Keratinocyte (primary cell): ENCODE results near the gene CCDC92B. TPM values are rescaled to one million over a fixed set of nuclear protein-coding genes. Genes with fewer than 3 reads are reported as not detected.

Experiments used
- DNase-seq: peaks from one replicate; pipeline ENCODE4 v3.0.0-alpha.2; 2011; ENCODE audit warnings: low read depth, missing footprints, low spot score
- FAIRE-seq: peaks from 2 replicates; lab custom pipeline; 2011; peaks lifted over from hg19 to GRCh38; lab: Jason Lieb, UNC
- H2AFZ ChIP-seq: 2 replicates; pipeline ENCODE4 v1.6.0; 2012; ENCODE audit warnings: low read length, control low read depth, inconsistent platforms; ENCODE audit not compliant: control insufficient read depth
- H3K27ac ChIP-seq: 2 replicates; pipeline ENCODE4 v1.5.1; 2011; ENCODE audit warnings: low read length; ENCODE audit not compliant: control insufficient read depth, insufficient read depth
- H3K27me3 ChIP-seq: 3 replicates; pipeline ENCODE4 v1.6.0; 2011; ENCODE audit warnings: low read length; ENCODE audit not compliant: control insufficient read depth, insufficient read depth; ENCODE audit errors: extremely low read depth
- H3K36me3 ChIP-seq, 2 experiments: 2 replicates in 1 of 2; 3 replicates in 1 of 2; pipeline ENCODE4 v1.5.1; 2011; ENCODE audit warnings: low read length in 2 of 2, mild to moderate bottlenecking in 1 of 2; ENCODE audit not compliant: control insufficient read depth in 2 of 2, insufficient read depth in 2 of 2; ENCODE audit errors: extremely low read depth in 1 of 2
- H3K4me1 ChIP-seq: 3 replicates; pipeline ENCODE4 v1.5.1; 2011; ENCODE audit warnings: low read length; ENCODE audit not compliant: control insufficient read depth, insufficient read depth; ENCODE audit errors: extremely low read depth
- H3K4me2 ChIP-seq: 3 replicates; pipeline ENCODE4 v1.6.0; 2011; ENCODE audit warnings: low read depth, low read length; ENCODE audit not compliant: control insufficient read depth, insufficient read depth; ENCODE audit errors: extremely low read depth
- H3K4me3 ChIP-seq, 3 experiments: fragments of 200-600 bp in 1 of 3; sonication (generic) in 1 of 3; 2 replicates in 2 of 3; 3 replicates in 1 of 3; pipeline ENCODE4 v1.5.1; 2011 to 2016; ENCODE audit warnings: low read length in 3 of 3, mild to moderate bottlenecking in 3 of 3, control low read depth in 2 of 3, inconsistent platforms in 1 of 3, low read depth in 1 of 3, mixed read lengths in 1 of 3, mixed run types in 1 of 3, moderate library complexity in 1 of 3; ENCODE audit not compliant: control insufficient read depth in 2 of 3, insufficient read depth in 2 of 3; ENCODE audit errors: extremely low read depth in 1 of 3
- H3K79me2 ChIP-seq: 2 replicates; pipeline ENCODE4 v1.6.0; 2012; ENCODE audit warnings: low read length; ENCODE audit not compliant: control insufficient read depth, insufficient read depth
- H3K9ac ChIP-seq: 3 replicates; pipeline ENCODE4 v1.6.0; 2011; ENCODE audit warnings: low read length; ENCODE audit not compliant: control insufficient read depth, insufficient read depth; ENCODE audit errors: extremely low read depth
- H3K9me1 ChIP-seq: 3 replicates; pipeline ENCODE4 v1.6.0; 2011; ENCODE audit warnings: low read length; ENCODE audit not compliant: control insufficient read depth, insufficient read depth; ENCODE audit errors: extremely low read depth
- H3K9me3 ChIP-seq: 2 replicates; pipeline ENCODE4 v1.5.1; 2012; ENCODE audit warnings: low read depth, low read length; ENCODE audit not compliant: control insufficient read depth
- H4K20me1 ChIP-seq: 3 replicates; pipeline ENCODE4 v1.6.0; 2011; ENCODE audit warnings: low read length; ENCODE audit not compliant: control insufficient read depth, insufficient read depth; ENCODE audit errors: extremely low read depth
- EZH2 ChIP-seq: IDR thresholded peaks from one replicate; pipeline ENCODE4 v1.6.1; 2012; ENCODE audit warnings: inconsistent platforms, mild to moderate bottlenecking, low read length, moderate library complexity
- dilution Hi-C: fragments of 300-500 bp; cut with MboI; formaldehyde crosslinking; loops from one replicate; pipeline ENCODE4 v1.7.0; 2020; ENCODE audit warnings: low sequenced_read_pairs; ENCODE audit not compliant: extremely low pct_ligation_motif_present
- polyA plus RNA-seq, 5 experiments: library from polyadenylated mRNA; depleted of rRNA in 3 of 5; stranded (reverse) in 3 of 5; stranded (forward) in 1 of 5; unstranded in 1 of 5; fragments of >200 nt; gene quantifications; 1 replicate in 1 of 5; 2 replicates in 3 of 5; 3 replicates in 1 of 5; pipeline versions ENCODE4 v1.2.1 to v1.2.3, GENCODE V29; 2011 to 2012; ENCODE audit warnings: missing spikeins in 2 of 5, low read depth in 1 of 5, low replicate concordance in 1 of 5
- TF ChIP-seq, protein P1 (sequence below), 3 experiments: IDR thresholded peaks in 1 of 3; conservative IDR thresholded peaks in 1 of 3; optimal IDR thresholded peaks in 1 of 3; 2 replicates in 2 of 3; 3 replicates in 1 of 3; pipeline versions ENCODE3 to v1.5.1; 2011; ENCODE audit warnings: low read length in 3 of 3, mild to moderate bottlenecking in 3 of 3, moderate library complexity in 2 of 3, control low read depth in 1 of 3, inconsistent platforms in 1 of 3; ENCODE audit not compliant: insufficient read depth in 2 of 3; ENCODE audit errors: extremely low read depth in 1 of 3

CCDC92B gene
- polyA plus RNA-seq, 1 donor (not counting 4 experiments of a cell fraction or from before 2014, with no cell fraction given), result not detected

DNA sequence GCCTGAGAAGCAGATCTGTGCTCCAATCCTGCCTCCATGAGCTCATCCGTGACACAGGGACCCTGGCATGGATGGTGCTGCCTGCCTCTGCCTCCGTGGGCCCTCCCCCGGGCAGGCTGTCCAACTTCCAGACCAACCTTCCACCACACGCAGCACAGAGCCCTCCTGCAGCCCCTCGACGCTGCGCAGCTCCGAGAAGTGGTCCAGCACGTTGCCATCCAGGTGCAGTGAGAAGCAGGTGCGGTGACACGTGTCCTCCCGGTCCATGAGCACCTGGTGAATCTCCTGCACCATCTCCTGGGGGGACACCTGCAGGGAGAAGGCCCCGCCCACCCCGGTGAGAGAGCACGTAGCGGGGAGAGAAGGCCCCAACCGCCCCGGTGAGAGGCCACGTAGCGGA lies 46.3 kb downstream of the CCDC92B start:
- Histone ChIP-seq H3K4me2 (no peak overlapping the region), H3K79me2 (peaks cover 50% of the 10 kb centered on the region), H4K20me1 (peaks cover 40% of the 10 kb centered on the region), H3K27ac (no peak overlapping the region), H3K4me1 (peaks cover 12% of the 10 kb centered on the region), H3K9ac (no peak overlapping the region), H3K36me3 (peaks cover 25 to 27% of the 10 kb centered on the region in 2 experiments), H3K4me3 (no peak overlapping the region), H2AFZ (no peak overlapping the region), H3K27me3 (no peaks in the 10 kb centered on the region), H3K9me3 (no peaks in the 10 kb centered on the region), H3K9me1 (peaks cover 2% of the 10 kb centered on the region)
- dilution Hi-C loops, result no loop called here
- DNase-seq (no peak), FAIRE-seq (no peak)
- TF ChIP-seq, protein P1, sequence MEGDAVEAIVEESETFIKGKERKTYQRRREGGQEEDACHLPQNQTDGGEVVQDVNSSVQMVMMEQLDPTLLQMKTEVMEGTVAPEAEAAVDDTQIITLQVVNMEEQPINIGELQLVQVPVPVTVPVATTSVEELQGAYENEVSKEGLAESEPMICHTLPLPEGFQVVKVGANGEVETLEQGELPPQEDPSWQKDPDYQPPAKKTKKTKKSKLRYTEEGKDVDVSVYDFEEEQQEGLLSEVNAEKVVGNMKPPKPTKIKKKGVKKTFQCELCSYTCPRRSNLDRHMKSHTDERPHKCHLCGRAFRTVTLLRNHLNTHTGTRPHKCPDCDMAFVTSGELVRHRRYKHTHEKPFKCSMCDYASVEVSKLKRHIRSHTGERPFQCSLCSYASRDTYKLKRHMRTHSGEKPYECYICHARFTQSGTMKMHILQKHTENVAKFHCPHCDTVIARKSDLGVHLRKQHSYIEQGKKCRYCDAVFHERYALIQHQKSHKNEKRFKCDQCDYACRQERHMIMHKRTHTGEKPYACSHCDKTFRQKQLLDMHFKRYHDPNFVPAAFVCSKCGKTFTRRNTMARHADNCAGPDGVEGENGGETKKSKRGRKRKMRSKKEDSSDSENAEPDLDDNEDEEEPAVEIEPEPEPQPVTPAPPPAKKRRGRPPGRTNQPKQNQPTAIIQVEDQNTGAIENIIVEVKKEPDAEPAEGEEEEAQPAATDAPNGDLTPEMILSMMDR (optimal IDR thresholded peaks at IDR 0.05 in 1 of 3, IDR thresholded peaks at IDR 0.05 in 1 of 3, conservative IDR thresholded peaks at IDR 0.05 in 1 of 3; ENCODE audit: extremely low read depth in 1 of 3, insufficient read depth in 2 of 3, low read length in 3 of 3), result no peak
- no peak for TF ChIP-seq EZH2

DNA sequence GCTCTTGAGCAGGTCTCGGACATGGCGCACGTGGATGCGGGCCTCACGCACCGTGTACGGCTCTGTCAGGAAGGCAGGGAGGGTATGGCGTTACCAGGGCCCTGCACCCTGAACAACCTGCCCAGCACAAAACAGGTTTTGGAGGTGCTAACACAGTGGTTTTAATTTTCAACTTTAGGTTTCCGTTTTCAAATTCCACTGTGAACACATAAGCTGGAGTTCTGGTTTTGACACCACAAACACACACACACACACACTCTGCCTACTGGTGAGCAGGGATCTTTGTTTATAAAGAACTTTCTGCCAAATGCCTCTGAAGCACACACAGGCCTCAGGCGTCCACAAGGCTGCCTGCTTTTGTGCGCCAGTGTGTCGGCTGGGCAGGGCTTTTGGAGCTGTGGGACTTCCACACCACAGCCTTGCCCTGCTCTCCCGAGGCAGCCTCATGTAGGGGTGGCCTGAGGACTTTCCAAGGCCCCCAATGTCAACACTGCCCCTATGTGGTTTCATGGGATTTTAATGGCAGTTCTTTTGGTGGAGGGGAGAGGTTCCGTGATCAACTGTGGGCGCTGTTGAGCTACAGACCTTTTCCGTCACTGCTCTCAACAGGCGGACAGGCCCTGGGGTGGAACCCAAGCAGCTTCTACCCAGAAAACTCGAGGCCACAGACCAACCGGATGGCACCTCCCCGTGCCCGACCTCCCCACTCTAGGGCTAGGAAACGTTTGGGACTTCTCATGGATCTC lies 47.3 kb downstream of the CCDC92B start:
- Histone ChIP-seq H3K27ac (no peak overlapping the region), H4K20me1 (peaks cover 29% of the 10 kb centered on the region), H3K27me3 (no peaks in the 10 kb centered on the region), H3K79me2 (peaks cover 42% of the 10 kb centered on the region), H3K4me3 (no peak overlapping the region), H3K9me1 (peaks cover 2% of the 10 kb centered on the region), H3K9me3 (no peaks in the 10 kb centered on the region), H2AFZ (no peak overlapping the region), H3K4me1 (peaks cover 1% of the 10 kb centered on the region), H3K36me3 (peaks cover 28 to 30% of the 10 kb centered on the region in 2 experiments), H3K9ac (no peak overlapping the region), H3K4me2 (no peak overlapping the region)
- FAIRE-seq (no peak), DNase-seq (no peak)
- no peak for TF ChIP-seq EZH2
- TF ChIP-seq, protein P1 (optimal IDR thresholded peaks at IDR 0.05 in 1 of 3, IDR thresholded peaks at IDR 0.05 in 1 of 3, conservative IDR thresholded peaks at IDR 0.05 in 1 of 3; ENCODE audit: extremely low read depth in 1 of 3, insufficient read depth in 2 of 3, low read length in 3 of 3), result no peak
- dilution Hi-C loops, result no loop called here
